ENCODE results near the gene EFNA5. TPM values are rescaled to one million over a fixed set of nuclear protein-coding genes. Genes with fewer than 3 reads are reported as not detected.

Gene EFNA5
- total and polyA plus RNA-seq, 2 of the 13 experiments (the other 11 are each of a cell fraction or from before 2014, with no cell fraction given), result not detected

GRCh38 chr5:107338335-107338734 lies 332.4 kb downstream of the EFNA5 start:
- FAIRE-seq (no peak), DNase-seq (ENCODE audit: low spot score) (no peak), ATAC-seq (no peak)
- Histone ChIP-seq H3K27me3 (ENCODE audit: control insufficient read depth in 1 of 2, insufficient read depth in 2 of 2, low read length in 2 of 2) (no peaks in the 10 kb centered on the region), H3K79me2 (ENCODE audit: insufficient read depth, low read length) (no peaks in the 10 kb centered on the region), H3K9me3 (ENCODE audit: low read length) (no peaks in the 10 kb centered on the region), H3K27ac (ENCODE audit: extremely low read length, insufficient read depth, low read length) (no peak overlapping the region), H3K4me2 (ENCODE audit: low read depth, low read length) (no peak overlapping the region), H3K9ac (ENCODE audit: insufficient read depth, low read depth, low read length) (no peak overlapping the region), H3K4me3 (replicated peaks in 1 of 3; ENCODE audit: insufficient read depth in 1 of 3, low read depth in 2 of 3, low read length in 3 of 3) (no peak overlapping the region), H3K4me1 (ENCODE audit: insufficient read depth, low read length) (no peaks in the 10 kb centered on the region), H3K36me3 (replicated peaks in 1 of 2; ENCODE audit: control insufficient read depth in 1 of 2, insufficient read depth in 2 of 2, low read length in 2 of 2) (no peaks in the 10 kb centered on the region), H2AFZ (ENCODE audit: low read length) (no peak overlapping the region), H4K20me1 (ENCODE audit: insufficient read depth, low read length) (no peaks in the 10 kb centered on the region)
- in situ Hi-C loops (cut with HindIII; ENCODE audit: extremely low pct_ligation_motif_present, low pct_unique_long_range_greater_than_20kb) (no loop called here), intact Hi-C loops (cut with micrococcal nuclease; ENCODE audit: unreplicated experiment) (no loop called here)
- ChIA-PET POLR2A (no interaction called here), CTCF (ENCODE audit: low intra/inter-chr PET ratio, low total read pairs) (no interaction called here)
- no TSS peak for BruUV-seq (replicated peaks)
- TF ChIP-seq DNMT3B (CRISPR knock-in tag; conservative IDR thresholded peaks at IDR 0.05) (no peak), ARID3A (IDR thresholded peaks at IDR 0.05; ENCODE audit: low read depth, low read length) (no peak), USF2 (IDR thresholded peaks at IDR 0.05; ENCODE audit: low read depth, low read length) (no peak), USF2 (CRISPR knock-in tag; IDR thresholded peaks at IDR 0.05; ENCODE audit: borderline replicate concordance) (no peak), MLLT10 (CRISPR knock-in tag; IDR thresholded peaks at IDR 0.05) (no peak), SP2 (CRISPR knock-in tag; IDR thresholded peaks at IDR 0.05) (no peak), JUN (CRISPR knock-in tag; IDR thresholded peaks at IDR 0.05) (no peak), ZNF569 (CRISPR knock-in tag; IDR thresholded peaks at IDR 0.05; ENCODE audit: borderline replicate concordance) (no peak), ZNF672 (CRISPR knock-in tag; IDR thresholded peaks at IDR 0.05) (no peak), PITX1 (CRISPR knock-in tag; IDR thresholded peaks at IDR 0.05) (no peak), IRX3 (CRISPR knock-in tag; IDR thresholded peaks at IDR 0.05; ENCODE audit: borderline replicate concordance, low read depth) (no peak), NR2F1 (CRISPR knock-in tag; IDR thresholded peaks at IDR 0.05) (no peak), FOSL1 (CRISPR knock-in tag; IDR thresholded peaks at IDR 0.05; ENCODE audit: borderline replicate concordance) (no peak), ZNF543 (CRISPR knock-in tag; IDR thresholded peaks at IDR 0.05) (no peak), TBX3 (IDR thresholded peaks at IDR 0.05; ENCODE audit: borderline replicate concordance) (no peak), IRF1 (CRISPR knock-in tag; IDR thresholded peaks at IDR 0.05; ENCODE audit: low read depth) (no peak), ZBTB21 (CRISPR knock-in tag; IDR thresholded peaks at IDR 0.05) (no peak), SCMH1 (CRISPR knock-in tag; IDR thresholded peaks at IDR 0.05; ENCODE audit: borderline replicate concordance) (no peak)
- TF ChIP-seq, protein P1, sequence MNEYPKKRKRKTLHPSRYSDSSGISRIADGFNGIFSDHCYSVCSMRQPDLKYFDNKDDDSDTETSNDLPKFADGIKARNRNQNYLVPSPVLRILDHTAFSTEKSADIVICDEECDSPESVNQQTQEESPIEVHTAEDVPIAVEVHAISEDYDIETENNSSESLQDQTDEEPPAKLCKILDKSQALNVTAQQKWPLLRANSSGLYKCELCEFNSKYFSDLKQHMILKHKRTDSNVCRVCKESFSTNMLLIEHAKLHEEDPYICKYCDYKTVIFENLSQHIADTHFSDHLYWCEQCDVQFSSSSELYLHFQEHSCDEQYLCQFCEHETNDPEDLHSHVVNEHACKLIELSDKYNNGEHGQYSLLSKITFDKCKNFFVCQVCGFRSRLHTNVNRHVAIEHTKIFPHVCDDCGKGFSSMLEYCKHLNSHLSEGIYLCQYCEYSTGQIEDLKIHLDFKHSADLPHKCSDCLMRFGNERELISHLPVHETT (CRISPR knock-in tag; conservative IDR thresholded peaks at IDR 0.05), result no peak
- WGBS (ENCODE audit: low lambda C conversion rate), result 3% methylated on average over 2 of the region's 2 CpGs

Data from HepG2 (cell line).